GM12891 (cell line): Measurements from ENCODE around the gene SNRNP25.

ENCODE experiments used
- POLR2AphosphoS5 ChIP-seq: IDR thresholded peaks from 2 replicates; pipeline ENCODE4 v1.6.1; 2011; ENCODE audit warnings: low read depth, low read length, control low read depth
- POU2F2 ChIP-seq: IDR thresholded peaks from 2 replicates; pipeline ENCODE4 v1.6.1; 2011; ENCODE audit warnings: low read depth, mild to moderate bottlenecking, control low read depth, low read length, moderate library complexity

- TF ChIP-seq POU2F2 (no peak), POLR2AphosphoS5 (no peak)
Measured at GRCh38 chr16:94918-95265, 41.3 kb downstream of the SNRNP25 start.
